ENCODE data around the gene FMO5. TPM values are rescaled to one million over a fixed set of nuclear protein-coding genes. Genes with fewer than 3 reads are reported as not detected.

The FMO5 gene
- total RNA-seq, 1 experiment from 2014 or later = 0.57 TPM

DNA sequence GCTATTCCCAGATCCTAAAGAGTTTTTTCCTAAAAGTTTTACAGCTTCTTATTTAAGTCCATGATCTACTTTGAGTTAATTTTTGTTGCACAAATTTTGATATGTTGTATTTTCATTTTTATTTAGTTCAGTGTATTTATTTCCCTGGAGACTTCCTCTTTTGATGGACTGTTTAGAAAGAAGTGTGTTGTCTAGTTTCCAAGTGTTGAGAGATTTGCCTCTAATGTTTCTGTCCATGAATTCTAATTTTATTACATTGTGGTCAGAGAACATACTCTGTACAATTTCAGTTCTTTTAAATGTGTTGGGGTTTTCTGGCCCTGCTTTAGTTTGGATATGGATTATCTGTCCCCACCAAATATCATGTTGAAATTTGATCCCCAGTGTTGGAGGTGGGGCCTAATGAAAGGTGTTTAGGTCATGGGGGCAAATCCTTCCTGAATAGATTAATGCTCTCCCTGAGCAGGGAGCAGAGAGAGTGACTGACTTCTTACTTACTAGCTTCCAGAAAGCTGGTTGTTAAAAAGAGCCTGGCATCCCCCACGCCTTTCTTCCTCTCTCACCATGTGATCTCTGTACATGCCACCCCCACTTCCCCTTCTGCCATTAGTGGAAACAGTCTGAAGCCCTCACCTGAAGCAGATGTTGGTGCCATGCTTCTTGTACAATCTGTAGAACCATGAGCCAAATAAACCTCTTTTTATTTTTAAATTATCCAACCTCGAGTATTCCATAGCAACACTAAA lies 21.9 kb upstream of the FMO5 start:
- intact Hi-C loops (cut with micrococcal nuclease; ENCODE audit: unreplicated experiment) = no loop called here
- H3K27me3 ChIP-seq (ENCODE audit: control insufficient read depth, insufficient read depth, low read length) = no peaks in the 10 kb centered on the region
- in situ Hi-C loops (cut with HindIII; ENCODE audit: low pct_unique_long_range_greater_than_20kb, low sequenced_read_pairs) = no loop called here
- BruUV-seq (replicated peaks) = TSS peak; percentile 4
- TF ChIP-seq POLR2AphosphoS5 (IDR thresholded peaks at IDR 0.05; ENCODE audit: low read depth, low read length) (no peak), REST (IDR thresholded peaks at IDR 0.05; ENCODE audit: insufficient read depth in 1 of 2, low read depth in 2 of 2, low read length in 1 of 2) (no peak), CTCF (IDR thresholded peaks at IDR 0.05) (no peak), TCF7L2 (IDR thresholded peaks at IDR 0.05; ENCODE audit: low read depth, low read length) (no peak), SIN3A (IDR thresholded peaks at IDR 0.05; ENCODE audit: borderline replicate concordance, insufficient read depth, low read depth, low read length) (no peak)
- H3K9me3 ChIP-seq (ENCODE audit: control insufficient read depth, insufficient read depth, low read depth, low read length) = no peaks in the 10 kb centered on the region
- CTCF ChIA-PET = no interaction called here
- POLR2A ChIA-PET = no interaction called here
- H3K27ac ChIP-seq (ENCODE audit: low read length) = no peak overlapping the region
- H3K4me1 ChIP-seq (ENCODE audit: control insufficient read depth, insufficient read depth, low read length) = peaks cover 9% of the 10 kb centered on the region; the same call in 1 of the 2 replicates
- H3K4me3 ChIP-seq (ENCODE audit: low read depth in 2 of 2, low read length in 2 of 2) = no peak overlapping the region
- ATAC-seq (no peak), DNase-seq (ENCODE audit: low read depth, low spot score) (no peak)
- H3K36me3 ChIP-seq (ENCODE audit: control insufficient read depth, insufficient read depth, low read length) = peaks cover 5% of the 10 kb centered on the region; the same call in 1 of the 2 replicates

- intact Hi-C loops (cut with micrococcal nuclease; ENCODE audit: unreplicated experiment) = no loop called here
- Histone ChIP-seq H3K36me3 (ENCODE audit: control insufficient read depth, insufficient read depth, low read length) (peaks cover 5% of the 10 kb centered on the region; the same call in 1 of the 2 replicates), H3K4me3 (ENCODE audit: low read depth in 2 of 2, low read length in 2 of 2) (no peak overlapping the region), H3K4me1 (ENCODE audit: control insufficient read depth, insufficient read depth, low read length) (peaks cover 12% of the 10 kb centered on the region; the same call in 1 of the 2 replicates), H3K9me3 (ENCODE audit: control insufficient read depth, insufficient read depth, low read depth, low read length) (no peaks in the 10 kb centered on the region), H3K27ac (ENCODE audit: low read length) (no peak overlapping the region), H3K27me3 (ENCODE audit: control insufficient read depth, insufficient read depth, low read length) (no peaks in the 10 kb centered on the region)
- DNase-seq (ENCODE audit: low read depth, low spot score) (no peak), ATAC-seq (no peak)
- POLR2A ChIA-PET = no interaction called here
- in situ Hi-C loops (cut with HindIII; ENCODE audit: low pct_unique_long_range_greater_than_20kb, low sequenced_read_pairs) = no loop called here
- CTCF ChIA-PET = no interaction called here
- TF ChIP-seq SIN3A (IDR thresholded peaks at IDR 0.05; ENCODE audit: borderline replicate concordance, insufficient read depth, low read depth, low read length) = no peak
- TF ChIP-seq POLR2AphosphoS5 (IDR thresholded peaks at IDR 0.05; ENCODE audit: low read depth, low read length) = no peak
- TF ChIP-seq TCF7L2 (IDR thresholded peaks at IDR 0.05; ENCODE audit: low read depth, low read length) = no peak
- no peak for TF ChIP-seq REST (IDR thresholded peaks at IDR 0.05; ENCODE audit: insufficient read depth in 1 of 2, low read depth in 2 of 2, low read length in 1 of 2)
- no peak for TF ChIP-seq CTCF (IDR thresholded peaks at IDR 0.05)
- no TSS peak for BruUV-seq (replicated peaks)
These were observed 21.0 kb upstream of the FMO5 start for GRCh38 chr1:147246044-147246690.
